ENCODE data around the gene MXI1.

GRCh38 chr10:110310741-110311140 is 103.3 kb downstream of the MXI1 start:
- no peak for TF ChIP-seq POLR2A (IDR thresholded peaks at IDR 0.05)
- no peak for TF ChIP-seq CTCF (IDR thresholded peaks at IDR 0.05)
- no peak for TF ChIP-seq POLR2AphosphoS5 (IDR thresholded peaks at IDR 0.05; ENCODE audit: insufficient read depth in 1 of 2, low read depth in 1 of 2)
